HCEC 1CT (cell line): Measurements from ENCODE around the gene AGER.

Experiments
- DNase-seq: peaks from one replicate; pipeline ENCODE4 v3.0.0-alpha.2; 2017

Gene AGER

DNA sequence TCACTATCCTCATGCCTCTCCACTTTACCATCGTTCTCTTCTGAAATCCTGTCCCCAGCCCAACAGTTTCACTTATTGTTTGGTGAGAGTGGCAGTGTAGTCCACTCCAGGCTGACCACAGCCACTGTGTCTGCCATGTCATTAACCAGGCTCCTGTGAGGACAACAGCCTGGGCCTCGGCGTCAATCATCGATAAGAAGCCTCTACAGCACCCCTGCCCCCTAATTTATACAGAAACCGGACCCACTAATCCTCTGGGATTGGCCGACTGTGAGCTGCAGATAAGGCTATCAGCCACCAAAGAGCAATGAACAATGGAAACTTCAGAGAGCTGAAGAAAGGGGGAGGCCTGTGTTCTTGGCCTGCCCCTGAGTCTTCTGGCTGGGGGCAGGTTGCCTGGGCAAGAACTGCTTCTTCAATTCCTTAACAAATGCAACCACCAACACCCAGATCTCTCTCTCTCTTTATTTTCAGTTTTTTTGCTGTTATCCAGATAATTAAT is 16.2 kb downstream of the AGER start:
- no peak for DNase-seq

DNA sequence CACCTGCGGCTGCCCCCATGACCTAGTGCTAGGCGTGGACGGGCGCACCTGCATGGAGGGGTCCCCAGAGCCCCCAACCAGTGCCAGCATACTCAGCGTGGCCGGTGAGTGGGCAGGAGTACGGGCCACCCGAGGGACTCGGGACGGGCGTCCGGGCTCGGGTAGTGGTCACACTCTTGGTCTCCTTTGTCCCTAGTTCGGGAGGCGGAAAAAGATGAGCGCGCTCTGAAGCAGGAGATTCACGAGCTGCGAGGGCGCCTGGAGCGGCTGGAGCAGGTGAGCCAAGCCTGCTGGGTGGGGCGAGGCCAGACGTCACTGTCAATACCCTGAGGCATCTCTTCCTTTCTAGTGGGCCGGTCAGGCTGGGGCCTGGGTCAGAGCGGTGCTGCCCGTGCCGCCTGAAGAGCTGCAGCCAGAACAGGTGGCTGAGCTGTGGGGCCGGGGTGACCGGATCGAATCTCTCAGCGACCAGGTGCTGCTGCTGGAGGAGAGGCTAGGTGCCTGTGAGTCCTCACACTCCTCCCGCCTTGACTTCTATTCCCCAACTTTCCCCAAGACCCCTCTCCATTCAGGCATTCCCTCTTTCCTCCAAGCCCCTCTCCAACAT is 16.8 kb downstream of the AGER start:
- no peak for DNase-seq

DNA sequence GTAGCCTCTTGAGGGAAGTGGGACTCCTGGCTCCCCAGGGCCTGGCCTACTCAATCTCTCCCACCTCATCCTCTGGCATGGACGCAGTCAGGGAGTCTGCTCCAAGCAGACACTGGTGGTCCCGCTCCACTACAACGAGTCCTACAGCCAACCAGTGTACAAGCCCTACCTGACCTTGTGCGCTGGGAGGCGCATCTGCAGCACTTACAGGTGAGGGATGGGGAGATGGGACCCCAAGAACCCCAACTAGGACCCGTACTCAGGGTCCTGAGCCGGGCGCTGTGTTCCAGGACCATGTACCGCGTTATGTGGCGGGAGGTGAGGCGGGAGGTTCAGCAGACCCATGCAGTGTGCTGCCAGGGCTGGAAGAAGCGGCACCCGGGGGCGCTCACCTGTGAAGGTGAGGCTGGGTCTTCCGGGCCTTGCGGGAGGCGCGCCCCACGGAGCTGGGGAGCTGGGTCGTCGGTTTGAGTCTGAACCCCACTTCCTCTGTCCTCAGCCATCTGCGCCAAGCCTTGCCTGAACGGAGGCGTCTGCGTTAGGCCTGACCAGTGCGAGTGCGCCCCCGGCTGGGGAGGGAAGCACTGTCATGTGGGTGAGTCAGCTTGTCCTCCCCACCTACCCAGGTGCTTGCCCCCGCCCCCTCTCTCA is 17.5 kb downstream of the AGER start:
- no peak for DNase-seq

DNA sequence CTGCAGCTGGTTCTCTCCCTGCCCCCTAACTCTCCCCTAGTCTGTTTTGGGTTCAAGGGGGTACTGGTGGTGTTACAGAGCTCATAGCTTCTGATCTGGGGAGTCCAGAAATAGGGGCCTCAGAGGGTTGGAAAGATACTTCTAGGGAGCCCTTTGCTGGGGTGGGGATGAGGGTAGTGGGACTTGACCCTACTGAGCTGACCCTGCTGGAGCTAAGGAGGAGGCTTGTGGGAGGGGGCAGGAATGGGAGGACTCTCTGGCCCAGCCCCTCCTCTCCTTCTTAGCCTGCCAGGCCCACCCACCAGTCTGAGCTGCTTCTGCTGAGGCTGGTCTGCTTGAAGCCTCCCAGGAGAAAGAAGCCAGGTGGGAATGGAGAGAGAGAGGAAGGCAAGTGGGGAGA is 19.8 kb downstream of the AGER start, which contains the start of gene EGFL8:
EGFL8 (plus strand) TSS at position 301 of the 400 bp plus-strand sequence. CDS start 1,571 bp downstream, outside the sequence.
- no peak for DNase-seq

DNA sequence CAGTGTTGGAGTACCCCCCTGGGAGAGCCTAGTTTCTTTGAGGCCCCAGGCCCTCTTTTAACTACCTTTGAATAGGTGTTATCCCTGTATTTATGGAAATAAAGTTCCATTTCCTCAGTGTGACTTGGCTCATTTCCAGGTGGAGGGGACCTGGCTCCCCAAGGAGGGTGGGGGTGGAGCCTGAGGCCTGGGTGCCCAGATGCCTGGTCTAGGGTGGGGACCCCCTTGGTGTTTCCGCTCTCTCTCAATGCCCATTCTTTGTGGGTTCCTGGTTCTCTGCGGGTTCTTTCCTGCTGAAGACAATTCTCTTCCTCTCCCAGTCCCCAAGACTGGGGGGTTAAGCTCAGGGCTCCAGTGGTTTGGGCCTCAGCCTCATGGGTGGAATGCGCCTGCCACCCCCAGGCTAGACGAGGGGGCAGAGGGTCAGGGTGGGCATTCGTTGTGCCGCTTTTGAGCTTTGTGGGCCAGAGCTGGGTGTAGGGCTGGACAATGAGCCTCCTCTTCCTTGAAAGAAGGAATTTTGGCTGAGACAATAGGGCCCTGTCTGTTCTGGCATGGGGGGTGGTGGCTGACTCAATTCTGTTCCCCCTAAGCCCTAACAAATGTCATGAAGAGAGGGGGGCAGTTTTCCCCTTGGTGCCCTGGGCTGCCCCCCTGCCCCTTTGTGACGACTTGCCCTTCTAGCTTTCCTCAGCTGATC is 20.3 kb downstream of the AGER start:
- DNase-seq: no peak

DNA sequence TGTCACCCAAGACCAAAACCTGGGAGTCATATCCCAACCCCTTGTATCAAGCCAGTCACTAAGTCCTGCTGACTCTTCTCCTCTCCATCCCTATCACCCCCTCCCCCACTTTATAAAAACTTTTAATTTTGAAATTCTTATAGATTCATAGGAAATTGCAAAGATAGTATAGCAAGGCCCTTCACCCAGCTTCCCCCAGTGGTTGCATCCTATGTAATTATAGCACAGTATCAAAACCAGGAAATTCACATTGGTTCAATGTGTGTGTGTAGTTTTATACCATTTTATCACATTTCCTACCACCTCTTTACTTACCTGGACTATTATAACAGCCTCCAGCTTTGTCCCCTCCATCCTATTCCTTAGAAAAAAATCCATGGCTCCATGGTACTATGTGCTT is 26.0 kb downstream of the AGER start:
- no peak for DNase-seq

DNA sequence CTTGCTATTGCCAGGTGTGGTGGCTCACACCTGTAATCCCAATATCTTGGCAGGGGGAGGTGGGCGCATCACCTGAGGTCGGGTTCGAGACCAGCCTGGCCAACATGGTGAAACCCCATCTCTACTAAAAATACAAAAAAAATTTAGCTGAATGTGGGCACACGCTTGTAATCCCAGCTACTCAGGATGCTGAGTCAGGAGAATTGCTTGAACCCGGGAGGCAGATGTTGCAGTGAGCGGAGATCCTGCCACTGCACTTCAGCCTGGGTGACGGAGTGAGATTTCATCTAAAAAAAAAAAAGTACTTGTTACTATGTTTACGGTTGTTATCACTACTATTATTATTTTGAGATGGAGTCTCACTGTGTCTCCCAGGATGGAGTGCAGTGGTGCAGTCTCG is 27.2 kb downstream of the AGER start:
- DNase-seq: no peak

DNA sequence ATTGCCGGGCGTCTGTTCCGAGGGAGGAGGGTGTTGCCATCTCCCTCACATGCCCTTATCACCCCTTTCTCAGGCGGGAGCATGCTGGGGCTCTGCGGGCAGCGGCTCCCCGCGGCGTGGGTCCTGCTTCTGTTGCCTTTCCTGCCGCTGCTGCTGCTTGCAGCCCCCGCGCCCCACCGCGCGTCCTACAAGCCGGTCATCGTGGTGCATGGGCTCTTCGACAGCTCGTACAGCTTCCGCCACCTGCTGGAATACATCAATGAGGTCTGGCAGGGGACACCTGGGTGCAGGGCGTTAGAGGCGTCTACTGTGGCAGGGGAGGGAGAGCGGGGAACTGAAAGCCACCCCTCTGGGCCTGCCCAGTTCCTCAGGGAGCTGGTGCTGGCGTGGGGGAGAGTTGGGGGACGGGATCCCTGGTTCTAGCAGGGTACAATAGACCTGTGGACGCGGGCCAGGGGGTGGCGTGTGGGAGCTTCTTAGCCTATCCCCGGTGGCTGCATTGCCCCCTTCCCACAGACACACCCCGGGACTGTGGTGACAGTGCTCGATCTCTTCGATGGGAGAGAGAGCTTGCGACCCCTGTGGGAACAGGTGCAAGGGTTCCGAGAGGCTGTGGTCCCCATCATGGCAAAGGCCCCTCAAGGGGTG is 29.4 kb downstream of the AGER start:
- peak; percentile 53 for DNase-seq

DNA sequence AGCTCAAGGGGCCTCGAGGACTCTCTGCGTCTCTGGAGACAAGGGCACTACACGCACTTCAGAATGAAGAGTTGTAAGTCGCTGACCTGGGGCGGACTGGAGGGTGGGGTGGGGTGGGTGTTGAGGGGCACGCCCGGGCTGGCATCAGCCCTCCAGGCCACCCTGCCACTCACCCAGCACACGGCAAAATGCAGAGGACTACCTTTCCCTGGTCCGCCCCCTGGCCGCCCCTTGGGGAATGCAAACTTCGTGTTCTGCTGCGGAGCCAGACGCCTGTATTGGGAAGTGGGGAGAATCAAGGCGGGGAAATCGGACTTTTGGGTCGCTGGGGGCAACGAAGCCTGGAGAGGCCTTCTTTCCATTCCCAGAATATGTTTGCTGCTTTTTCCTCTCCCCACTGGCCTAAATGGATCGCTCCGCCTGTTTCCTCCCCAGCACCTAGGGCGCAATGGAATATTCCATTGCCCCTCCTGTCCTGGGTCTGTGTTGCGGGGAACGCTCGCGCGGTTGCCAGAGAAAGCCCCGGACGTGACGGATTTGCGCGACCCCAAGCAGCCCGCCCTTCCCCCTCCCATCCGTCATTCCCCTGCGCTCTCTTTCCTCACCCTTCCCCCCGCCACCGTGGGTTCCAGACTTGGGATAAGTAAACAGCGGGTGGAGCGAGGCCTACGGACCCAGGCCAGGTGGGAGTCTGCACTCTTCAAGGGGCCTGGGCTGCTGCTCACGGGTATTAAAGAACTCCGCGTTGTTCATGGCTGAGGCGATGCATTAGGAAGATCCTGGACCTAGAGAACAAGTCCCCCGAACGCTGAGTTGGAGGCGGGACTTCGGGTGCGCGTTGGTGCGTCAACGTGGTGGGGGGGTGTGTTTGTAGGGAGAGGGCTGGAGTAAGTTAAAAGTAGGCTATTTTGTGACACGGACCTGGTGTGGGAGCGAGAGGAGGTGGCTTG is 30.2 kb downstream of the AGER start, which contains the start of gene PPT2:
PPT2 (plus strand) TSS at position 578 of the 950 bp plus-strand sequence. CDS start 454 bp downstream, outside the sequence.
- DNase-seq: peak; percentile 93

DNA sequence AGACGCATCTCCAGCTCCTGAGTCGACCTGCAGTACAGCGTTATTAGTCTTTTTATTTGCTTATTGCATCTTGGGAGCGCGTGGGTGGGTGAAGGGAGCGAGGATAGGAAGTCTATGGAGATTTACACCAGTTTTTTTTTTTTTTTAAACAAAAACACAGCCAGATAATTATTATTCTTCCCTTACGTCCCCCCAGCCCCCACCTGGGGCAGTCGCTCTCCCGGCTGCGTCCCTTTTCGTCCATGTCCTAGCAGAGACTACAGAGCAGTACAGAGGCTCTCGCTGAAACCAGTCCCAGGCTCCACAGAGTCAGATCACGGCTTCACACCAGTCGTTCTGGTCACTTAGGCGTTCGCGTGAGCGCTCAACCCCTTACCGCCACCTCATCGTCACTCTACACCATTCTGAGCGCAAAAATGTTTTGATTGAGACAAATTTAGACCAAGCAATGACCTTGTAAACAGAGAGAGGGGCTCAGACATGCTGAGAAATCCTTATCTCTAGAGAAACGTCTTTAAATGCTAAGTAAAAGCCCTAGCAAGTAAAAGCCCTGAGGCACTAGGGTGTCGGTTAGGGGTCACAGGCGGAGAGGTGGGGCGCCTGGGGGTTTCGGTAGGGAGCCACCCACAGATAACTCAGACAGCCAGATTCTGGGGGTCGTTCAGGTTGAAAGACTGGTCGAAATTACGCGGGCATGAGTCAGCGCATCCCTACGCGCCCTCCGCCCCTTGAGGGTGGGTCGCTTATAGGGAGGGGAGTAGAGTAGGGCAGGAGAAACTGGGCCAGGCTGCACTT is 31.1 kb downstream of the AGER start:
- DNase-seq: peak; percentile 31

DNA sequence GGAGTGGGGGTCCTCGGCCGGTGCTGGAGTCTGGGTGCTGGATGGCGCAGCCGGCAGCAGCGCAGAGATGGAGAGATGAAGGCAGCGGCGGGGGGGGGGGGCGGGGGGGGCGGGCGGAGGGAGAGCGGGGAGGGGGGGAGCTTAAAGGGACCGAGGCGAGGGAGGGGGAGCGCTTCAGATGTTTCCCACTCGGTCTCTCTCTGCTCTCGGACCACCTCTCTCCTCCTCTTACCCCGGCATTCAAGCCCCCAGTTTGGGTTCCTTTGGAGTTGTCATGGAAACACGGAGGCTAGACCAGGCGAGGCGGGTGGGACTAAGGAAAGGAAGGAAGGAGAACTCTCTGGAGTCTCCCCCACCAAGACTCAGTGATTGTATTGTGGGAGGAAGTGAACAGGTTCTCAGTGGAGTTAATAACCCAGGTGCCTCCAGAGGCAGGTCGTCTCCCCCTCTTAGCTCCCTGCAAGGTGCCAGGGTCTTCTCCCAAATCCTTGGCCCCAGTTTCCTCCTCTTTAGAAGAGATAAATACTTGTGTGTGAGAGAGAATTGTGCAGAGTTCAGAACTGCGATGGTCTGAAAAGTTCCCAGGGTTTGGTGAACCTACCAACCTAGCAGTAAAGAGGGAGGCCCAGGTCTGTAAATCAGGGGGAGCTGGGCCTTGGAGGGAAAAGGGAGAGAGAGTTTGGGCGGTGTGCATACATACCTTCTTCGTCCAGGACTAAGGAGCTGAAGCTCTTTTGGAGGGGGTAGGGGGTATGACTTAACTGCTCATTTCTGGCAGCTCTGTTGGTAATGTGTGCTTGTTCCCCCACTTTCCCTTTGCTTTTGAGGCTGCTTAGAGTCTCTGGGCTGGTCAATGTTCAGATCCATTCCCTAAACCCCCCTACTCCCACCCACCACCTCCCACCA is 31.9 kb downstream of the AGER start, which contains the start of gene PRRT1:
PRRT1 (minus strand) TSS at position 77 of the 906 bp plus-strand sequence. CDS start 112 bp downstream, outside the sequence.
- no peak for DNase-seq

DNA sequence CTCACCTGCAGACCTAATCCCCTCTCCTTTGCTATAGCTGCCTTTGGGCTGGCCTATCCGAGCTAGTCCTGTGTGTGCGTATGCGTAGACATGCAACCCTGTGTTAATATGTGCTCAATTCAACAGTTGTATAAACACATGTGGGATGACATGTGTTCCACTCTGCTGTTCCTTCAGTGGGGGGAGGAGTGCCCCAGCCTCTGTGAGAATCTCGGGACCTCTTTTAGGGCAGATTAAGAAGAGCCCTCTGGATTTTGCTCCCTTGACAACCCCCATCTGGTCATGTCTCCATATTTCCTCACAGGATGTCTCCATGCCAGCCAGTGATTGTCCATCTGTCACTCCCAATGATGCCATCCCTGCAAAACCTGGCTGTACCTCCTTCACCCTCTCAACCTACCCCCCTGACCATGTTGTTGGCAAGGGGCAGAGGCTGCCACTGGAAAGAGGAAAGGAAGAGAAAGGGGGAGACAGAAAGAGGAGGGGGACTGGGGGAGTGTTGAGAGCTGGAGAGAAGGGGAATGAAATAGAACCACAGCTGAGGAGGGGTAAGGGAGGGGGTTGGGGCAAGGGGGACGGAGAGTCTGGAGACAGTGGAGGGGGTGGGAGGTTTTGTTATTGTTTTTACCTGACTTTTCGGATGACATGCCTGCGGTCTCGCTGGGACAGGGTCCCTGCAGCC is 32.7 kb downstream of the AGER start:
- no peak for DNase-seq

DNA sequence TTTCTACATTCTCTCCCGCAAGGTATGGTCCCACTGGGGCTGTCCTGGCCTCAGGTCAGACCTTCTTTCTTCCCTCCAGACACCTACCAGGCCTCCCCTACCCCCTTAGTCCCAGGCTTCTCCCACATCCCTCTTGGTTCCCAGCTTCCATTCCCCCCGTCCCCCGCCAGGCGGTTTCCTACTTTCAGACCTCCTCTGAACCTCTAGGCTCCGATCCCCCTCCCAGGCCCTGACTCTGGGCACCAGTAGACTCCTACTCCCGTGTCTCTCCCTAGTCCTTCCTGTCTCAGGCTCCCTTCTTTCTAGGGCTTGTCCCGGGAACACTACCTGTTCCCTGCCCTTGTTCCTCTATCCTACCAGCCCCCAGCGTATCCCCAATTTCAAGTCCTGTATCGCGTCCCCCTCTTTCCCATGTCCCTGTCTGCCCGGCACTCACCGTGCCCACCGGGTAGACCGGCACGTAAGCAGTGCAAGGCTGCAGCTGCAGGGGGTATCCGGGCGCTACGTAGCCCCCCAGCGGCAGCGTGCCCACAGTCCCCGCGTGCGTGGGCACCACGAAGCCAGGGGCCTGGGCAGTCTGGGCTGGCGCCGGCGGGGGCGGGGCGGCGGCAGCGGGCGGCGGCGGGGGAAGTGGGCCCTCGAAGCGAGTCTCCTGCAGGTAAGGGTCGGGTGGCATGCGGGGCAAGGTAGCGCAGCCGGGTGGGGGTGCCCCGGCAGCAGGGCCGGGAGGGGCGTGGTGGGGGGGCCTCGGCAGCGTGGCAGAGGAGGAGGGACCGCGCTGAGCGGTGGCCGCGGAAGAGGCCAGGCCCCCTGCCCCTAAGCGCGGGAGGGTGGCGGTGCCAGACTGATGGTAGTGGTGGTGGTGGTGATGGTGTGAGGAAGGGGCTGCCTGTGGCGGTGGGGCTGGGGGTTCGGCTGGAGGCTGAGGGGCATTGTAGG is 33.9 kb downstream of the AGER start:
- DNase-seq: no peak

DNA sequence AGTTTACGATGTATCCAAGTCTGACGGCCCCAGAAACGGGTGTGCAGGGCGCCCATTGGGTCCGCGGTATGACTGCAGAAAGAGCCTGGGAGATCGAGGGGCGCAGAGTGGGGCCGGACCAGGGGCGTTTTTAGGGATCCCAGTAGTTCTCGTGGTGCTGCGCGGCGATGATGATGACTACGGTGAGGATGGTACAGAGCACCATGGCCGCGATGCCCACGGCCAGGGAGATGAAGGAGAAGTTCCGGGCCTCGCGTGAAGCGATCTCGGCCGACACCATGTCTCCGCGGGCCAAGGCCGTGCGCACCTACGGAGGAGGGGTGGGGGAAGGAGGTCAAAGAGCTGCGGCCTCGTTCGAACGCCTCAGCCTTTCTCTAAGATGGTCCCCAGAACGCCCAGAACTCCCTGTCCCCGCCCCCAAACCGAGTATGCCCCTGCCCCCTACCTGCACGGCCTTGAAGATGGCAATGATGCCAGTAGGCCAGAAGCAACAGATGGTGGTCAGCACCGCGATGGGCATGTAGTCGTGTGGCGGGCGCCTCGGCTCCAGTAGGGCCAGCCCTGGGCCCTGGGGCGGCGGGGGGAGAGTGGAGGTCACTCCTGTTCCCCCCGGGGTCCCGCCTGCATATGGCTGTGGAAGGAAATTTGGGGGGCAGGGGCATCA is 34.8 kb downstream of the AGER start:
- no peak for DNase-seq

DNA sequence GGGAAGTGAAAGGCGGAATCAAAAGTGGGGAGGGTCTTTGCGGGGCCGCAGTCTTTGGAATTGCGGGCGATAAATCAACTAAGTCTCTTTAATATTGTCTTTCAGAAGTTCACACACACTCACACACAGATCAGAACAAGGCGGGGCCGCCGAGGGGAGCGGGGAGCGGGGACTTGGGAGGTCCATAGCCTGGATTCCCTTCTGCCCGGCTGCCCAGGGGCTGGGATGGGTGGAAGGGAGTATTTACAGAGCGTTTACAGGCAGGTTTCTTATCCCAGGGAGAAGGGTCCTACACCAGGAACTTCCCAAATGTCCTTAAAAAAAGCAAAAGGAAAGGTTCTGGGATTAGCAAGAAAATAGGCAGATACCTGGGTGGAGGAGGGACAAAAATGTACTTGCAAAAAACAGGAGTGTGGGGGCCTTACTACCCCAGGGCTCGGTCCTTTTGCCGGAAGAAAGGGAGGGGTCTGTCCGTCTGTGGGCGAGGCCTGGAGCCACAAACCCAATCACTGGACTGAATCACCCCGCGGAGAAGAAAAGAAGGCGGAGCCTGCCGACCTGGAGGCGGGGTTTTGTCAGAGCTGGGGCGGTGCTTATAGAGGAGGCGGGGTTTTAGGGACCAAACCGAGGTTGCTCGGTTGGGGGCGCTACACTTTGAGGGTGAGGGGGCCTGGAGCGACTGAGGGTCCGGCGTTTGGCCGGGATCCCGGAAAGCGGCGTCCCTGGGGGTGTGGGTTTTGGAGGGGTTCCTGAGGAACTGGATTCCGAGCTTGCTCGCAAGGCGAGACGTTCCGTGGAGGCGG is 35.6 kb downstream of the AGER start:
- DNase-seq: no peak

DNA sequence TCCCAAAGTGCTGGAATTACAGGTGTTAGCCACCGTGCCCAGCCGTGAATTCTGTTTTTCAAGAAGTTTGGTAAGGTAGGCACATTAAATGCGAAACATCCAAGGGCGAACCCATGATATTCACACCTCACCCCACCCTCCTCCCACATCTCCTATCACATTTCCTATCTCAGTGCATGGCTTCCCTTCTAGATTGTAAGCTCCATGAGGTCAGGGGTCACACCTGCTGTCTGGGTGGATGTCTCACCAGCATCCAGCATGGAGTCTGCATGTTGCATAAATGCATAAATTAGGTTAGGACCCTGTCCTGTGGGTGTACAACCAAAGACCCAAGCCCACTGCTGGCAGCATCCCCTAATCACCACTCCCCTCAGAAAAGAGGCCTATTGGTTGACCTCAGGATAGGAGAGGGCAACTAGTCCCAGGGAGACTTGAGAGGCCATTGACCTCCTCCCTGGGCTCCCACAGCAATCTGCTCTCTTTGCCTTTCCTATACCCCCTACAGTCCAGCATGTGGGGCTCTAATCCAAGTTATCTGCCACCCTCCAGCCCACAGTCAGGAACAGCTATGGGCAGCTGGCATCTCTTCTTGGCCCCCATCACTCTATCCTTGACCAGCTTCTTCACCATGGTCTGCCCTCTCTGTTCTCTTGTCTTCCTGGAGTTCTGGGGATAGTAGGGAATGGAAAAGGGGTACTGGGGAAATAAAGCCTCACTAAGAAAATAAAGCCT is 36.5 kb downstream of the AGER start:
- DNase-seq: no peak
